AG08395 (cell line): ENCODE data around the gene NET1.

Source experiments
- DNase-seq: peaks from one replicate; pipeline ENCODE4 v3.0.0; 2012; ENCODE audit warnings: mixed read lengths, low spot score

Gene NET1

GRCh38 chr10:5443429-5443828, 31.1 kb downstream of the NET1 start:
- DNase-seq, result no peak

- DNase-seq, result no peak
These were observed 32.6 kb downstream of the NET1 start for GRCh38 chr10:5445006-5445405.

- DNase-seq, result peak; percentile 96
These were observed 34.1 kb downstream of the NET1 start for GRCh38 chr10:5446390-5446926.

GRCh38 chr10:5447056-5447455, 34.7 kb downstream of the NET1 start:
- DNase-seq, result no peak

GRCh38 chr10:5447611-5448071, 35.3 kb downstream of the NET1 start:
- DNase-seq, result no peak

- no peak for DNase-seq
These were observed 36.1 kb downstream of the NET1 start for GRCh38 chr10:5448333-5449001.

GRCh38 chr10:5449227-5449626, 36.9 kb downstream of the NET1 start:
- DNase-seq, result no peak

- peak; percentile 64 for DNase-seq
These were observed 37.5 kb downstream of the NET1 start for GRCh38 chr10:5449823-5450222.

GRCh38 chr10:5450605-5451384, 38.4 kb downstream of the NET1 start:
- DNase-seq, result no peak

- DNase-seq, result no peak
These were observed 41.6 kb downstream of the NET1 start for GRCh38 chr10:5453749-5454489.

GRCh38 chr10:5456563-5456962, 44.2 kb downstream of the NET1 start:
- DNase-seq, result no peak

GRCh38 chr10:5457741-5458140, 45.4 kb downstream of the NET1 start:
- DNase-seq, result no peak

GRCh38 chr10:5458425-5458824, 46.1 kb downstream of the NET1 start:
- DNase-seq, result no peak

- DNase-seq, result no peak
These were observed 46.8 kb downstream of the NET1 start for GRCh38 chr10:5458949-5459747.

GRCh38 chr10:5460468-5461202, 48.3 kb downstream of the NET1 start:
- no peak for DNase-seq

- DNase-seq, result no peak
These were observed 48.8 kb downstream of the NET1 start for GRCh38 chr10:5461203-5461588.

- no peak for DNase-seq
These were observed 49.8 kb downstream of the NET1 start for GRCh38 chr10:5461914-5462840.

- no peak for DNase-seq
These were observed 50.5 kb downstream of the NET1 start for GRCh38 chr10:5462841-5463293.

GRCh38 chr10:5464546-5464945, 52.2 kb downstream of the NET1 start:
- no peak for DNase-seq

GRCh38 chr10:5465976-5466450, 53.7 kb downstream of the NET1 start:
- DNase-seq, result no peak
